Posterior vena cava (tissue), 2 donors: ENCODE data around the gene MB21D2. TPM values are rescaled to one million over a fixed set of nuclear protein-coding genes. Genes with fewer than 3 reads are reported as not detected.
"Not testable (repeated sequence)": the region's sequence is repeated elsewhere in the genome, so short reads cannot be mapped to it uniquely, and the experiment has no call there.

Source experiments
- DNase-seq: peaks from one replicate; pipeline ENCODE4 v3.0.0-alpha.2; 2020; ENCODE audit warnings: low spot score
- intact Hi-C, 2 donors: fragments of 100-400 bp; cut with DNase I; formaldehyde crosslinking; loops; one replicate each; pipeline versions ENCODE4 v1.14.1 to v1.14.2; 2022 to 2023
- long read RNA-seq, 2 donors: library from polyadenylated mRNA; unstranded; transcript quantifications; one replicate each; pipeline ENCODE4 v2.0.0, GENCODE V29; 2020 to 2021
- total RNA-seq, 2 donors: library from RNA; stranded (reverse); fragmentation: NEBNext Ultra II Directional; extraction: Animal tissue kit (Norgen Biotek cat#: 25700); gene quantifications; one replicate each; pipeline ENCODE4 v1.2.1, GENCODE V29; 2021
- donor health status: DM: yes; HTN: yes; CAD: no.
- donor health status: DM: yes; HTN: yes; CAD: no.

Gene MB21D2, protein sequence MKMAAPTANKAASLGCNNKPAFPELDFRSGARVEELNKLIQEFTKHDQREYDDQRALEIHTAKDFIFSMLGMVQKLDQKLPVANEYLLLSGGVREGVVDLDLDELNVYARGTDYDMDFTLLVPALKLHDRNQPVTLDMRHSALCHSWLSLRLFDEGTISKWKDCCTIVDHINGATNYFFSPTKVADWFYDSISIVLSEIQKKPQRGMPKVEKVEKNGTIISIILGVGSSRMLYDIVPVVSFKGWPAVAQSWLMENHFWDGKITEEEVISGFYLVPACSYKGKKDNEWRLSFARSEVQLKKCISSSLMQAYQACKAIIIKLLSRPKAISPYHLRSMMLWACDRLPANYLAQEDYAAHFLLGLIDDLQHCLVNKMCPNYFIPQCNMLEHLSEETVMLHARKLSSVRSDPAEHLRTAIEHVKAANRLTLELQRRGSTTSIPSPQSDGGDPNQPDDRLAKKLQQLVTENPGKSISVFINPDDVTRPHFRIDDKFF
- total RNA-seq = 1 to 10 TPM; 5.2 to 6.3 TPM
- long read RNA-seq, donor 1, partial matches to known transcripts = 0 of 7 reads
- long read RNA-seq, donor 1, other reads (novel, unspliced or antisense) = 3 of 7 reads
- long read RNA-seq, donor 2, partial matches to known transcripts = 0 of 5 reads
- long read RNA-seq, donor 2, other reads (novel, unspliced or antisense) = 3 of 5 reads

DNA sequence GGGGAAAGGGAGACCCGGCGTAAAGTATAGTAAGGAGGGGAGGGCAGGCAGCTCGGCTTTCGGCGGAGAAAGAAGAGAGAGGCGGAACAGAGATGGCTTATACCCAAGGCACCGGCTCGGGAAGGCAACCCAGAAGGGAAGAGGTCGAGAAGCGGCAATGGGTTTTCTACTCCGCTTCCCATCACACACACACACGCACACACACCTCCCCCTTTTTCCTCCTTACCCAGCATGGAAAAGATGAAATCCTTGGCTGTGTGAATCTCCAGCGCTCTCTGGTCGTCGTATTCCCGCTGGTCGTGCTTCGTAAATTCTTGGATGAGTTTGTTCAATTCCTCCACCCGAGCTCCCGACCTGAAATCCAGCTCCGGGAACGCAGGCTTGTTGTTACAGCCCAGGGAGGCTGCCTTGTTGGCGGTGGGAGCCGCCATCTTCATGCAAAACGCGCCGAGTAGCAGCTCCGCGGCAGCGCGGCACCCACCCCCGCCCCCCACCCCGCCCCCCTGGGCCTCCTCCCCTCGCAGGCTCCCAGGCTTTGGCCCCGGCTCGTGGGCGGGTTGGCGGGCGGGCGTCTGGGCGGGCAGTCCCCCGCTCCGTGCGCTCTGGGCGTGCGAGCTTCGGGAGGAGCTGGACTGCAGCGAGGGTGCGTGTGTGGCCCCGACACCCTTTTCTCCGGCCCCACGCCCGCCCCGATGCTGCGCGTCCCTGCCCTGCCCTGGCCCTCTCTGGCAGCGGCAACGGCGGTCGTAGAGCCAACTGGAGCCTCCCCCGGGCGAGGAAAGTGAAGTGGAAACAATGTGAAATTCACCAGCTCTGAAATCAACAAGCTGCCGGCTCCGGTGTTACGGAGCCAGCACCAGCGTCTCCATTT lies at the start of gene MB21D2:
TSS of gene MB21D2 (minus strand) at position 453 of the 871 bp plus-strand sequence. CDS start at position 437, 16 bp downstream.
- intact Hi-C loops = loop anchor here (5.0 to 10.0 kb wide), 3 partner anchors 93 to 677 kb away; partner anchors contain the start of gene OPA1 (in 1 of the 2)

DNA sequence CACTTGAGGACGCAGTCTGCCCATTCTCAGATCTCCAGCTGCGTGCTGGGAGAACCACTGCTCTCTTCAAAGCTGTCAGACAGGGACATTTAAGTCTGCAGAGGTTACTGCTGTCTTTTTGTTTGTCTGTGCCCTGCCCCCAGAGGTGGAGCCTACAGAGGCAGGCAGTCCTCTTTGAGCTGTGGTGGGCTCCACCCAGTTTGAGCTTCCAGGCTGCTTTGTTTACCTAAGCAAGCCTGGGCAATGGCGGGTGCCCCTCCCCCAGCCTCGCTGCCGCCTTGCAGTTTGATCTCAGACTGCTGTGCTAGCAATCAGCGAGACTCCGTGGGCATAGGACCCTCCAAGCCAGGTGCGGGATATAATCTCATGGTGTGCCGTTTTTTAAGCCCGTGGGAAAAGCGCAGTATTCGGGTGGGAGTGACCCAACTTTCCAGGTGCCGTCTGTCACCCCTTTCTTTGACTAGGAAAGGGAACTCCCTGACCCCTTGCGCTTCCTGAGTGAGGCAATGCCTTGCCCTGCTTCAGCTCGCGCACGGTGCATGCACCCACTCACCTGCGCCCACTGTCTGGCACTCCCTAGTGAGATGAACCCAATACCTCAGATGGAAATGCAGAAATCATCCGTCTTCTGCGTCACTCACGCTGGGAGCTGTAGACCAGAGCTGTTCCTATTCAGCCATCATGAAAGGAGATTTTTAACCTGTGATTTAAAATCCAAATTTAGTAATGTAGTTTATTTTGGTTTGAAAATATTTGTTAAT lies 47.5 kb upstream of the MB21D2 start:
- intact Hi-C loops, DNase-seq: not testable (repeated sequence)

More for the DNA sequence above, at the start of gene MB21D2:
- peak; percentile 95 for DNase-seq

DNA sequence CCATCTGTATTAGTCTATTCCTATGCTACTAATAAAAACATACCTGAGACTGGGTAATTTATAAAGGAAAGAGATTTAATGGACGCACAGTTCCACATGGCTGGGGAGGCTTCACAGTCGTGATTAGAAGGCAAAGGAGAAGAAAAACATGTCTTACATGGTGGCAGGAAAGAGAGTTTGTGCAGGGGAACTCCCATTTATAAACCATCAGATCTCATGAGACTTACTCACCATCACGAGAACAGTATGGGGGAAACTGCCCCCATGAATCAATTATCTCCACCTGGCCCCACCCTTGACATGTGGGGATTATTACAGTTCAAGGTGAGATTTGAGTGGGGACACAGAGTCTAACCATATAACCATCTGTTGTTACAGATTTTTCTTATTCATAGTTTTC lies 42.1 kb upstream of the MB21D2 start:
- intact Hi-C loops = no loop called here
- DNase-seq = no peak

DNA sequence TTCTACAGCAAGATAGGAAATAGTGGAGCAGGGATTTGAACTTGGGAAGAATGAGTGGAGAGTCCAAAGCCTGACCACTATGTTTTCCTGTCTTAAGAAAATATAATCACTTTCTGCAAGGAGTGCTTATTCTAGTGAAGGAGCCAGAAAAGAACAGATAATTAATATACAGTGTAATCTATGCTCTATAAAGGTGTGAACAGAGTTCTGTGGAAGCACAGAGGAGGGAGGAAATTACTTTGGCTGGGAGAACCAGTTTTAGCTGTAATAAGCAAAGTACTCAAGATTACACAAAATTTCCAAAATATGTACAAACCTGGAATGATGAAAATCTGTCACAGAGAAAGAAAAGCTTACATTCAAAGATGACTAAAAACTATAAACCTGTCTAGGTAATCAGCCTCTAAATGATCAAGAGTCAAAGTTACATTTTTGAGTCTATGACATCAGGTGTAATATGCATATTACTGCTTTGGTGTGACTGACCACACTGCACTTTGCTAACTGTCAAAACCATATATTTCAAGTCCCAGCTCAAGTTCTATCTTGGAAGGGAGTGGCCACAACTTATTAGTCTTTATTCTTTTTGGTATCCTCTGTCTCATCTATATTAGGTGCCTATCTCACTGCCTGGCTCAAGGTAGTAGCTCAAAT lies 40.7 kb upstream of the MB21D2 start:
- DNase-seq = no peak
- intact Hi-C loops = no loop called here

DNA sequence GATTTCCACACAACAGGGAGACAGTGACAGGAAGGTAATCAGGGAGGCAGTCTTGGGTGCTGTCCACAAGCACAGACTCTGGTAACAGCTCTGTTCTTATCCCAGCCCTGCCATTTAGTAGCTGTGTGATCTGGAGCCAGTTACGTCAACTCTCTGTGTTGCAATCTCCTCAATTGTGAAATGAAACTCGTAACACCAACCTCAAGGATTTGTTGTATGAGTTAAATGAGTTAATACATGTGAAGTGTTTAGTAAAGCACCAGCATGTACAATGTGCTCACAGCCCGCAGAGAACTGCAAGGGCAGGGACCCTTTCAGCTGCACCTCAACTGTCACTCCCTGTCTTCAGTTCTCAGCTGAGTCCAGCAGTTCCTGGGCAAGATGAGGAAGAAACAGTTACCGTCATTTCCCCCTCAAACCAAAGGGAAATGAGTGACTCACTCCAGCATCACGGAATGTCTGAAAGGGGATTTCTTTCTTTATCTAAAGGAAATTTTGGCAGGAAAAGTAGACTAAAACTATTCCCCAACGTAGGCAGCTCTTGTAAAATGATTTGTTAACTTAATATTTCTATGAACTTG lies 39.9 kb upstream of the MB21D2 start:
- peak; percentile 85 for DNase-seq
- intact Hi-C loops = no loop called here

DNA sequence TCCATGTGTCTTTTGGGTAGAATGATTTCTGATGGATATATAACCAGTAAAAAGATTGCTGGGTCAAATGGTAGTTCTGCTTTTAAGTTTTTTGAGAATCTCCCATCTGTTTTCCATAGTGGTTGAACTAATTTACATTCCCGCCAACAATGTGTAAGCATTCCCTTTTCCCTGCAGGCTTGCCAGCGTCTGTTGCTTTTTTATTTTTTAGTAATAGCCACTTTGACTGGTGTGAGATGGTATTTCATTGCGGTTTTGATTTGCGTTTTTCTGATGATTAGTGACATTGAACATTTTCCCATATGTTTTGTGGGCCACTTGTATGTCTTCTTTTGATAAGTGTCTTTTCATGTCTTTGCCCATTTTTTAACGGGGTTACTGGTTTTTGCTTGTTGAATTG lies 36.3 kb upstream of the MB21D2 start:
- intact Hi-C loops = no loop called here
- DNase-seq = no peak

DNA sequence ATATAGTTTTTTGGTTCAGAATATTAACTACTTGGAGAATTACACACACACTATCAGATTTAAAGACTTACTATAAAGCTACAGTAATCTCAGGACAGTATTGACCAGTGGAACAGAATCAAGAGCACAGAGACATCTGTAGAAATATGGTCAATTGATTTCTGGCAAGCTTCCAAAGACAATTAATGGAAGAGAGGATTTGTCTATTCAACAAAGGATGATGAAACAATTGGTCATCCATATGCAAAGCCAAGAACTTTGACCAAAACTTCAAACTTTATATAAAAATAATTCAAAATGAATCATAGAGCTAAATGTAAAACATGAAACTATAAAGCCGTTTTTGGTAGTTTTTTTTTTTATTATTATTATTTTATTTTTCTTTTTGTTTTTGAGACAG lies 29.8 kb upstream of the MB21D2 start:
- no peak for DNase-seq
- intact Hi-C loops = no loop called here

DNA sequence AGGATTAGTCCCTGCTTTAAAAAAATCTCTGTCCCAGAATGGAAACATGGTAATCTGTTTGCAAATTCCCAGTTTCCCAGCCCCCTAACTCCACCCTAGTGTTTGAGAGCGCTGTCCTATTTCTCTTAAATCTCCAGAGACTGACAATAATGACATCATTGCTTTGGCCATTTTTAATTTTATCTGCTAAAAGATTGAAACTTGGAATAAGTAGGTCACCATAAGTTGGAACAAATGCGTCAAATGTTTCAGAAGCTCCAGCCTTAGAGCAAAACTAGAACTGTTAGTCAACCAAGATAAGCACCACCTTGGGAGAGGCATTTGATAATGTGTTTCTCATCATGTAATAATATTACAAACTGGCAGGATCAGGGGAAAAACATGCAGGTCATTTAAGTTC lies 25.7 kb upstream of the MB21D2 start:
- intact Hi-C loops = no loop called here
- no peak for DNase-seq

DNA sequence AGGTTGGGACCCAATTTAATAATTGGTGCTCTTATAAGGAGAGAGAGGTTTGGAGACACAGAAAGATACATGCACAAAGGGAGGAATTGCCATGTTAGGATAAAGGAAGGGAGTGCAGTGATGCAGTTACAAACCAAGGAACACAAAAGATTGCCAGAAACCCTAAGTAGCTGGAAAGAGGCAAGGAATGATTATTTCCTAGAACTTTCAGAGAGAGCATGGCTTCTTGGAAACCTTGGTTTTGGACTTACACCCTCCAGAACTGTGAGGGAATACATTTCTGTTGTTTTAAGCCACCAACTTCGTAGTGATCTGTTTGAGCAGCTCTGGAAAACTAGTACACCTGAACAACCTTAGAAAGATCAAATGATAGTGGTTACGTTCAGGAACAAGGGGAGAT lies 25.0 kb upstream of the MB21D2 start:
- no peak for DNase-seq
- intact Hi-C loops = no loop called here

DNA sequence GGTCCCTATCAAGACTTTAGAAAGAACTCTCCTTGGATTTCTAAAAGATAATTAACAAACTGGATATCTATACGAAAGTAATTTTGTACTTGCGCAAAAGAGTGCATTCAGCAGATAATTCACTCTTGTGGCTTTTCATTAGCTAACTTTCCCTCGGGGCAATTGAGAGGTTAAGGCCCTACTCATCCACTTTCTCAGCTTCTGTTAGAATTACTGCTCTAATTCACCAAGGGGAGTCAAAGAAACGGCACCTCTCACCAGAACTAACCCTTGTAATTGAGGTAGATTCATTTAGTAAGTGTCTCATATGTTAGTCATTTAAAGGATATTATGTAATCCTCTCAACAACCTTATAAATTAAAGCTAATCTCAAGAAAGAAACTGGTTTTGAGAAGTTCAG lies 22.5 kb upstream of the MB21D2 start:
- intact Hi-C loops = no loop called here
- no peak for DNase-seq

DNA sequence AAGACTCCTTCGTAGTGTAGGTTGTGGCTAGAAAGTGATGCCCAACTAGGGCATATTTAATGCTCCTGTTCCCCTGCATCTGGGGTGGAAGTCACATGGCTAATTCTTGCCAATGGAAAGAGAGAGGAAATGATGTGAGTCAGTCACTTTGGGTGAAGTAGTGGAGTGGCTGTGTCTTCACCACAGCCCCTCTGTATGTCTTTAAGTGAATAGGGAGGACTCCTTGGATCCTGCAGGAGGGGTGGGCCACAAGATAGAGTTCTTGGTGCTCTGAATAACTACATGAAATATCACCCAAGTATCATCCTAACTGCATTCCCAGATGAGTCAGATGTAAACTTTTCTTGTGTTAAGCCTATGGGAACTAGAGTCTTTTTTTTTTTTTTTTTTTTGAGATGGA lies 17.8 kb upstream of the MB21D2 start:
- intact Hi-C loops = no loop called here
- DNase-seq = no peak

DNA sequence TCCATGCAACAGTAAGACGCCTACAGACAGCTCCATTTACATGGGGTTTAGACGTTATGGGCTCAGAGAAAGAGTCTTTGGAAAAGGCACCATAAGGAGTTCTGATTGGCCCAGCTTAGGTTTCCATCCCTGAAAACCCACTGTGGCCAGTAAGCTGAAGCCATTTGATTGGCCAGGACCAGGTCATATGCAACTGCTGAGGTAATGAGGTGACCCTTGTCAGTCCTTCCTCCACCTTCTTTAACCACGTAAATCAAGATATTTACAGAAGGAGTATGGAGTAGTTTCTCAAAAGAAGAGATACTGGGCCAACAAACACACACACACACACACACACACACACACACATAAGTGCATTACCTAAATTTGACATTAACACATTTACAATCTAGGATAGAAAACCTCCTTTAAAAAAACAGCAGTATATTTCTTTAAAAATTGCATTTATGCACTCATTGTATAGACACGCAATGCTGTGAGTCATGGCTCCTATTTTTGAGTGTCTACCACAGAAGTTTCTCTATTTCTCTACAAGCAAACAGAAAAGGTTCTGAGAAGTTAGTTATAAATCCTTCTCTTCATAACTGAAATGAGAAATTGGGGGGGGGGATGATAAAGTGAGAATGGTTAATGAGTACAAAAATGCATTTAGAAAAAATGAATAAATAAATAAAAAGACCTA lies 16.3 kb upstream of the MB21D2 start:
- no peak for DNase-seq
- intact Hi-C loops = no loop called here

DNA sequence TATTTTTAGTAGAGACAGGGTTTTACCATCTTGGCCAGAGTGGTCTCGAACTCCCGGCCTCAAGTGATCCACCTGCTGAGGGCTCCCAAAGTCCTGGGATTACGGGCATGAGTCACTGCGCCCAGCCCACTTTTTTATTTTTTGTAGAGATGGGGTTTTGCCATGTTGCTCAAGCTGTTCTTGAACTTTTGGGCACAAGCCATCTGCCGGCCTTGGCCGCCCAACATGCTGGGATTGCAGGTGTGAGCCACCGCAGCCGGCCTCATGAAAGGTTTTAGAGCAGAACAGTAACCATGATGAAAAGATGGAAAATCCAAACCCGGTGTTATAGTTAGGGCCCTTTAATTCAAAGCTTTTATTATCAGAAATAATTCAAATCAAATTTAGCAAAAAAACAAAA lies 15.6 kb upstream of the MB21D2 start:
- peak; percentile 50 for DNase-seq
- intact Hi-C loops = no loop called here

DNA sequence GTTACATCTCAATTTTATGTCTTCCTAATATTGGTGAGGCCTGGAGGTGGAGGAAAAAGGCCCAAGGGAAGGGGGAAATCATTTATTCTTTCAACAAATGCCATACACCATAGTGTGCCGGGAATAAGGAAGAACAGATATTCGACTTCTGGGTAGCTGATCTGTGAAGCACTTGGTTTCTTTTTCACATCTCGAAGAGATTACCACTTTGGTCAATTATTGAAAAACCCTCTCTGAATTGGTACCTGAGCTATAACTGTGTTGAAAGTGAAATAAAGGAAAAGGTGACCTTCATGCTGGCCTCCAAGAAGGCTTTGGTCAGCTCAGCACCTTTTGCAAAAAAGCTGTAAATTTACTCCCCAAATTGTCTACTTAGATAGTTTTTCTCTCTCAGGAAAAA lies 14.2 kb upstream of the MB21D2 start:
- intact Hi-C loops = no loop called here
- DNase-seq = no peak

DNA sequence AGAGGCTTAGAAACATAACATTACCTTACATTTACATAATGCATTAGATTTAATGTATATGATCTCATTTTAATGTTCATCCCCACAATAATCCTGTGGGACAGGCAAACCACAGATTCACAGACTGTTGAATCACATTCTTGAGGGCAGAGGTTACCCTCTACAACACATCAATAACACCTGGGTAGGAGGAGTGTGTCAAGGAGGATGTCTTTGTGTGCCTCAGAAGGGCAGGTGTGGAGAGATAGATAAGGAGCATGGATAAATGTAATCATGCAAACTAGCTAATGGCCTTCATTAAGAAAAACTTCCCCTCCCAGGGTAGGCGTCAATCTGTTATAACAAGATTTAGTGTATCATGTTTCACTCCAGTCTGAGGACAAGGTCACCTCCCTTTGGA lies 12.9 kb upstream of the MB21D2 start:
- intact Hi-C loops = no loop called here
- DNase-seq = no peak

DNA sequence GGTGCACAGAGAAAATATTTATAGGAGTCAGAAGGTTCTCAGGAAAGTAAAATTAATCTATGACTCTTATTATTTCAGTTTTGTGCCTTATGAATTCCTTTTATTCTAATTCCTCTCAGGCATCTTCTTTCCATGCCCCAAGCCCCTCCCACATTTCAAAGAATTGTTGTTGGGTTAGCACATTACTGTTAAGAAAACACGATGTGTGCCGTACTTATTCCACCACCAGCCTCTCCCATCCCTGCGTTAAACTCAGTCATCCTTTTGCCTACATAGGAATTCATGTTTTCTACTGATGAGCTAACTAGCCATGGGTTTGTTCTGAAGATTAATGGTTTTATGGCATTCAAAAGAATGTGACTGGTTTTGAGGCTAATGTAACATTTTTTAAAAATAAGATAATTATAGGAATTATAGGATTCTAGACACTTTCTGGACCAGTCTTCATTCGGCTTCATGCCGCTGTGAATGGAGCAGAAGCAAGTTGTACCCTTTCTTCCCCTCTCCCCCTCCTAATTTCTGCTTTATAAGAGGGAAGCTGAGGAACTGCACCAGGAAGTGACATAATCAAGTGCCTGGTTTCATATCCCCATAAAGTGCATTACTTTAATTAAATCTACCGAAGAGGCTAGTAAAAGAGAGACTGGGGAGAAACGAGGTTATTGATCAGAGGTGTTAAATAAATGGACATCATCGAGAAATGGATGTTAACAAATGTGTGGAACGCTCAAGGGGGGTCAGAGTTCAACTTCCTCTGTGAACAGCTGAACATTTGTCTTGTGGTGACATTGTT lies 12.3 kb upstream of the MB21D2 start:
- DNase-seq = no peak
- intact Hi-C loops = no loop called here

DNA sequence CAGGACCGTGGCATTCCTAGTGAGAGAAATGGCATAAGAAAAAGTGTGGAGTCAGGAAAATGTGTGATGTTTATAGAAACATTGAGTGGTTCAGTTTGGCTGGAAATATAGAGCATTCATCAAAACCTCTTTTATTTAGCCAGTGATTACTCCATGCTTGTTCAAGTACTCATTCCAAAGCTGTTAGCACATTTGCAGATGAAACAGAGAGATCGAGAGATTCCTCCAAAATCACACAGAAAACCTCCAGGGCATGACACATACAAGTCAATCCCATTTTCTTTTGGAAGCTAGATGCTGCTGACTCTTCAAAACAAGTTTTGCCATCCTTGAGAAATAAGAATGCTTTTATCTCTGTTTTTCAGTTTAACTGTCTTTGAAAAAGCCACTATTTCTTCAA lies 11.5 kb upstream of the MB21D2 start:
- no peak for DNase-seq
- intact Hi-C loops = no loop called here
